H1 (cell line): ENCODE data around the gene AIFM3. TPM values are rescaled to one million over a fixed set of nuclear protein-coding genes. Genes with fewer than 3 reads are reported as not detected.
A peak's percentile ranks its signal among the peaks of the same experiment; 100 is the strongest.

Experiments
- CTCF ChIA-PET: fragments of 300-600 bp; sonication (Branson Sonifier 250); formaldehyde crosslinking; loops from one replicate; lab custom pipeline; 2021; ENCODE audit not compliant: partially characterized antibody; lab: Charles Lee
- POLR2A ChIA-PET: fragments of 300-600 bp; sonication (Branson Sonifier 250); formaldehyde crosslinking; loops from one replicate; lab custom pipeline; 2021; ENCODE audit warnings: inconsistent platforms; ENCODE audit not compliant: partially characterized antibody; lab: Charles Lee
- DNase-seq, 2 experiments: peaks; one replicate each; pipeline versions ENCODE4 v3.0.0 to v3.0.0-alpha.2; 2010 to 2022; ENCODE audit warnings: low spot score in 2 of 2, low read depth in 1 of 2, mixed read lengths in 1 of 2
- FAIRE-seq: peaks from 2 replicates; lab custom pipeline; 2011; peaks lifted over from hg19 to GRCh38; lab: Jason Lieb, UNC
- H2AFZ ChIP-seq: 2 replicates; pipeline ENCODE4 v1.8.1; 2012; ENCODE audit warnings: low read length, inconsistent platforms
- H2AK5ac ChIP-seq: 2 replicates; pipeline ENCODE4 v1.6.1; 2013; ENCODE audit warnings: low read depth, low read length
- H2BK120ac ChIP-seq: replicated peaks from 2 replicates; pipeline ENCODE3; 2013; ENCODE audit warnings: low read depth, low read length, inconsistent platforms
- H2BK12ac ChIP-seq: 2 replicates; pipeline ENCODE4 v1.6.1; 2013; ENCODE audit warnings: low read depth, low read length
- H2BK15ac ChIP-seq: 2 replicates; pipeline ENCODE4 v1.6.1; 2013; ENCODE audit warnings: low read length
- H2BK20ac ChIP-seq: 2 replicates; pipeline ENCODE4 v1.6.1; 2013; ENCODE audit warnings: low read length
- H2BK5ac ChIP-seq: 2 replicates; pipeline ENCODE4 v1.6.1; 2013; ENCODE audit warnings: low read depth, low read length
- H3K14ac ChIP-seq: 2 replicates; pipeline ENCODE4 v1.6.1; 2013; ENCODE audit warnings: inconsistent platforms; ENCODE audit not compliant: insufficient read length
- H3K18ac ChIP-seq: 2 replicates; pipeline ENCODE4 v1.6.1; 2013; ENCODE audit warnings: low read length; ENCODE audit errors: extremely low read depth
- H3K23ac ChIP-seq: 2 replicates; pipeline ENCODE4 v1.6.1; 2013; ENCODE audit warnings: inconsistent platforms; ENCODE audit not compliant: insufficient read length
- H3K23me2 ChIP-seq: 2 replicates; pipeline ENCODE4 v1.6.1; 2013; ENCODE audit warnings: low read depth, low read length
- H3K27ac ChIP-seq: 2 replicates; pipeline ENCODE4 v1.6.1; 2011; ENCODE audit warnings: low read depth, low read length, inconsistent platforms
- H3K27me3 ChIP-seq, 4 experiments: replicated peaks in 1 of 4; 1 replicate in 1 of 4; 2 replicates in 3 of 4; pipeline versions ENCODE4 v1.6.1 to v1.8.1; 2011 to 2013; ENCODE audit warnings: low read length in 3 of 4, mild to moderate bottlenecking in 3 of 4, inconsistent platforms in 2 of 4, mixed read lengths in 2 of 4, moderate library complexity in 1 of 4; ENCODE audit not compliant: control insufficient read depth in 3 of 4, insufficient read depth in 3 of 4; ENCODE audit errors: extremely low read depth in 1 of 4
- H3K36me3 ChIP-seq, 4 experiments: 2 replicates each; pipeline versions ENCODE4 v1.6.1 to v1.8.1; 2011 to 2013; ENCODE audit warnings: mild to moderate bottlenecking in 4 of 4, low read length in 3 of 4, moderate library complexity in 2 of 4, control low read depth in 1 of 4, inconsistent platforms in 1 of 4; ENCODE audit not compliant: insufficient read depth in 4 of 4, control insufficient read depth in 2 of 4
- H3K4ac ChIP-seq: replicated peaks from 2 replicates; pipeline ENCODE3; 2013; ENCODE audit warnings: low read length, low read depth, mixed read lengths, inconsistent platforms; ENCODE audit not compliant: insufficient read length
- H3K4me1 ChIP-seq, 4 experiments: replicated peaks in 1 of 4; 1 replicate in 1 of 4; 2 replicates in 3 of 4; pipeline versions ENCODE4 v1.6.1 to v1.8.1; 2011 to 2013; ENCODE audit warnings: low read length in 3 of 4, inconsistent platforms in 2 of 4, mixed read lengths in 1 of 4; ENCODE audit not compliant: insufficient read depth in 4 of 4, control insufficient read depth in 3 of 4
- H3K4me2 ChIP-seq, 2 experiments: 2 replicates each; pipeline versions ENCODE4 v1.6.1 to v1.8.1; 2011 to 2013; ENCODE audit warnings: low read depth in 2 of 2, low read length in 2 of 2, control low read depth in 1 of 2, inconsistent platforms in 1 of 2, mild to moderate bottlenecking in 1 of 2; ENCODE audit not compliant: insufficient read depth in 1 of 2
- H3K4me3 ChIP-seq, 4 experiments: fragments of 200-600, 300-600 bp in 1 of 4; sonication (generic), shearing (Covaris generic), sonication (Bioruptor Twin) in 1 of 4; 2 replicates each; pipeline versions ENCODE4 v1.5.1 to v1.8.1; 2011 to 2016; ENCODE audit warnings: low read length in 4 of 4, low read depth in 3 of 4, control low read depth in 2 of 4, inconsistent platforms in 2 of 4, mild to moderate bottlenecking in 2 of 4, mixed read lengths in 1 of 4, moderate library complexity in 1 of 4; ENCODE audit not compliant: insufficient read depth in 2 of 4; ENCODE audit errors: extremely low read depth in 1 of 4
- H3K56ac ChIP-seq: replicated peaks from 2 replicates; pipeline ENCODE3; 2013; ENCODE audit warnings: low read depth, mild to moderate bottlenecking, mixed read lengths, low read length, inconsistent platforms; ENCODE audit not compliant: insufficient read length
- H3K79me1 ChIP-seq: 2 replicates; pipeline ENCODE4 v1.6.1; 2013; ENCODE audit warnings: low read depth, low read length, control low read depth
- H3K79me2 ChIP-seq, 2 experiments: 2 replicates each; pipeline versions ENCODE4 v1.6.1 to v1.8.1; 2012 to 2013; ENCODE audit warnings: low read length in 2 of 2, mild to moderate bottlenecking in 2 of 2, inconsistent platforms in 1 of 2; ENCODE audit not compliant: insufficient read depth in 2 of 2, control insufficient read depth in 1 of 2
- H3K9ac ChIP-seq, 4 experiments: replicated peaks in 1 of 4; 1 replicate in 1 of 4; 2 replicates in 3 of 4; pipeline versions ENCODE4 v1.6.1 to v1.8.1; 2011 to 2013; ENCODE audit warnings: low read depth in 3 of 4, low read length in 3 of 4, control low read depth in 2 of 4, mild to moderate bottlenecking in 2 of 4, moderate library complexity in 2 of 4, inconsistent platforms in 1 of 4; ENCODE audit errors: extremely low read depth in 1 of 4
- H3K9me3 ChIP-seq, 2 experiments: 2 replicates each; pipeline versions ENCODE4 v1.6.1 to v1.8.1; 2012 to 2013; ENCODE audit warnings: mild to moderate bottlenecking in 2 of 2, moderate library complexity in 2 of 2, control low read depth in 1 of 2, inconsistent platforms in 1 of 2, low read depth in 1 of 2, low read length in 1 of 2, mixed read lengths in 1 of 2; ENCODE audit not compliant: insufficient read depth in 2 of 2
- H4K20me1 ChIP-seq, 2 experiments: replicated peaks in 1 of 2; 2 replicates each; pipeline versions ENCODE3 to v1.8.1; 2011 to 2013; ENCODE audit warnings: inconsistent platforms in 2 of 2, low read length in 2 of 2, mild to moderate bottlenecking in 1 of 2; ENCODE audit not compliant: insufficient read depth in 2 of 2, control insufficient read depth in 1 of 2
- H4K5ac ChIP-seq: 2 replicates; pipeline ENCODE4 v1.6.1; 2013; ENCODE audit warnings: low read length, low read depth, mixed read lengths, inconsistent platforms; ENCODE audit not compliant: insufficient read length
- H4K8ac ChIP-seq: 2 replicates; pipeline ENCODE4 v1.8.0; 2013; ENCODE audit warnings: mild to moderate bottlenecking, moderate library complexity, low read length, inconsistent platforms; ENCODE audit not compliant: insufficient read depth; ENCODE audit errors: extremely low read depth
- H4K91ac ChIP-seq: replicated peaks from 2 replicates; pipeline ENCODE3; 2013; ENCODE audit warnings: low read length, mixed read lengths, inconsistent platforms; ENCODE audit not compliant: insufficient read length
- E2F6 ChIP-seq: IDR thresholded peaks from 2 replicates; pipeline ENCODE4 v1.6.1; 2012; ENCODE audit warnings: inconsistent platforms
- HDAC6 ChIP-seq: IDR thresholded peaks from one replicate; pipeline ENCODE4 v1.7.1; 2012; ENCODE audit warnings: low read depth, mild to moderate bottlenecking, inconsistent platforms, low read length, moderate library complexity
- KDM4A ChIP-seq: IDR thresholded peaks from one replicate; pipeline ENCODE4 v1.7.1; 2012; ENCODE audit warnings: low read depth, mild to moderate bottlenecking, moderate library complexity, low read length, inconsistent platforms; ENCODE audit not compliant: severe bottlenecking
- RXRA ChIP-seq: IDR thresholded peaks from 2 replicates; pipeline ENCODE4 v1.6.1; 2011; ENCODE audit warnings: low read depth, mild to moderate bottlenecking, low read length, moderate library complexity; ENCODE audit not compliant: insufficient read depth
- SAP30 ChIP-seq: fragments of 300-600 bp; sonication (generic); IDR thresholded peaks from 2 replicates; pipeline ENCODE4 v1.7.1; 2012; ENCODE audit warnings: low read length, moderate library complexity, mild to moderate bottlenecking, inconsistent platforms; ENCODE audit not compliant: insufficient read depth, insufficient replicate concordance
- SIN3A ChIP-seq, 2 experiments: IDR thresholded peaks in 1 of 2; conservative IDR thresholded peaks in 1 of 2; 2 replicates each; pipeline ENCODE4 v1.6.1; 2011 to 2012; ENCODE audit warnings: low read length in 2 of 2, improper control_type of control experiment in 1 of 2, low read depth in 1 of 2, mild to moderate bottlenecking in 1 of 2
- SP2 ChIP-seq: IDR thresholded peaks from 2 replicates; pipeline ENCODE4 v1.6.1; 2012; ENCODE audit warnings: mild to moderate bottlenecking, low read length, inconsistent platforms
- SP4 ChIP-seq: IDR thresholded peaks from 2 replicates; pipeline ENCODE4 v1.6.1; 2012; ENCODE audit warnings: low read length, inconsistent platforms
- TEAD4 ChIP-seq: IDR thresholded peaks from 2 replicates; pipeline ENCODE4 v1.6.1; 2012; ENCODE audit warnings: low read depth, low read length, inconsistent platforms, mixed read lengths
- WGBS, 2 experiments: shearing (Covaris generic) in 1 of 2; methylation state at CpG; one replicate each; pipeline versions ENCODE4 v1.1.6 to v1.1.7; 2013 to 2015; ENCODE audit warnings: low lambda C conversion rate in 2 of 2, mixed read lengths in 2 of 2, inconsistent platforms in 1 of 2, low coverage in 1 of 2, missing lambda C conversion rate in 1 of 2; ENCODE audit not compliant: insufficient replicate concordance in 2 of 2, insufficient coverage in 1 of 2, insufficient read length in 1 of 2; ENCODE audit errors: extremely low coverage in 1 of 2, missing lambda C conversion rate in 1 of 2; 5-methylcytosine and 5-hydroxymethylcytosine counted together
- polyA plus RNA-seq, 7 experiments: library from polyadenylated mRNA; depleted of rRNA in 3 of 7; stranded (reverse) in 5 of 7; unstranded in 2 of 7; fragments of >200 nt in 5 of 7; fragments of 200-250 nt in 2 of 7; gene quantifications; 1 replicate in 5 of 7; 2 replicates in 1 of 7; 4 replicates in 1 of 7; pipeline versions ENCODE4 v1.2.1 to v1.2.3, GENCODE V29; 2011 to 2013; ENCODE audit warnings: missing spikeins in 2 of 7, mixed read lengths in 2 of 7
- total RNA-seq: library from RNA; stranded (reverse); fragmentation: NEBNext Ultra II Directional; extraction: Animal tissue kit (Norgen Biotek cat#: 25700); gene quantifications from 2 replicates; pipeline ENCODE4 v1.2.1, GENCODE V29; 2021

Gene AIFM3
- total and polyA plus RNA-seq, 2 of the 8 experiments (the other 6 are each of a cell fraction or from before 2014, with no cell fraction given): 0.86 to 1.4 TPM

GRCh38 chr22:20956258-20957101 lies 10.6 kb upstream of the AIFM3 start:
- H3K9ac ChIP-seq: no peak overlapping the region
- TF ChIP-seq SIN3A (conservative IDR thresholded peaks at IDR 0.05 in 1 of 2, IDR thresholded peaks at IDR 0.05 in 1 of 2; ENCODE audit: low read depth in 1 of 2, low read length in 2 of 2) (0 out of 4 replicates have a peak, but pooled peaks of 1 of the 2 experiments have one; percentile 14), HDAC6 (no peak), E2F6 (no peak), SAP30 (no peak), TEAD4 (no peak), KDM4A (no peak), RXRA (no peak), SP2 (no peak), SP4 (0 out of 2 replicates have a peak, but pooled peaks have one; percentile 34)

More at GRCh38 chr22:20956258-20957101, 10.6 kb upstream of the AIFM3 start:
- Histone ChIP-seq H4K8ac (peak overlapping the region; percentile 62), H3K4me2 (peak overlapping the region; percentile 88 to 95), H3K36me3 (peaks cover 3 to 15% (median 9%) of the 10 kb centered on the region in 4 experiments; a peak in 7 of 8 replicates), H3K23me2 (peaks cover 12% of the 10 kb centered on the region), H2AFZ (no peak overlapping the region), H3K14ac (no peak overlapping the region), H3K79me2 (peaks cover 0 to 9% of the 10 kb centered on the region in 2 experiments; a peak in 1 of 4 replicates), H3K4me1 (peaks cover 0 to 6% (median 4%) of the 10 kb centered on the region in 4 experiments; a peak in 6 of 7 replicates), H2AK5ac (no peak overlapping the region), H2BK20ac (no peak overlapping the region), H3K4ac (no peak overlapping the region), H3K56ac (peak overlapping the region; percentile 6), H2BK12ac (peak overlapping the region; percentile 68; the same call in 1 of the 2 replicates), H3K18ac (peak overlapping the region; percentile 78), H3K9me3 (no peaks in the 10 kb centered on the region), H2BK5ac (no peak overlapping the region), H4K91ac (no peak overlapping the region), H3K79me1 (peaks cover 12% of the 10 kb centered on the region), H3K4me3 (peak overlapping the region; percentile 68 to 79 (median 74); a peak in 7 of 8 replicates), H2BK15ac (0 out of 2 replicates have a peak overlapping the region, but pooled peaks have one; percentile 16), H3K27me3 (peaks cover 0 to 7% (median 3%) of the 10 kb centered on the region in 4 experiments; a peak in 4 of 7 replicates), H4K5ac (no peak overlapping the region), H4K20me1 (peaks cover 5 to 21% of the 10 kb centered on the region in 2 experiments), H3K23ac (no peak overlapping the region), H2BK120ac (no peak overlapping the region), H3K27ac (no peak overlapping the region)
- 48% methylated on average over 24 of the region's 27 CpGs; no CpG with 5 or more reads in 1 of the 2 experiments for WGBS, 2 experiments
- FAIRE-seq (no peak), DNase-seq (peak in 1 of 2 experiments; percentile 67)
- ChIA-PET CTCF (interaction anchor here (0.7 to 13.5 kb wide), 13 partner anchors 15 to 156 kb away, joined by 3 to 115 read pairs (median 5); partner anchors contain the start of genes AIFM3 and LZTR1), POLR2A (interaction anchor here (0.8 to 2.2 kb wide), 8 partner anchors 12 to 214 kb away, joined by 3 to 7 read pairs (median 4); partner anchors contain the start of gene LZTR1)
